Eye (tissue), 1 donor: ENCODE results near the gene CD52.

Source experiments
- DNase-seq: peaks from one replicate; pipeline ENCODE4 v3.0.0-alpha.2; 2015

CD52 gene

GRCh38 chr1:26357121-26357602 is 39.4 kb downstream of the CD52 start:
- no peak for DNase-seq

DNA sequence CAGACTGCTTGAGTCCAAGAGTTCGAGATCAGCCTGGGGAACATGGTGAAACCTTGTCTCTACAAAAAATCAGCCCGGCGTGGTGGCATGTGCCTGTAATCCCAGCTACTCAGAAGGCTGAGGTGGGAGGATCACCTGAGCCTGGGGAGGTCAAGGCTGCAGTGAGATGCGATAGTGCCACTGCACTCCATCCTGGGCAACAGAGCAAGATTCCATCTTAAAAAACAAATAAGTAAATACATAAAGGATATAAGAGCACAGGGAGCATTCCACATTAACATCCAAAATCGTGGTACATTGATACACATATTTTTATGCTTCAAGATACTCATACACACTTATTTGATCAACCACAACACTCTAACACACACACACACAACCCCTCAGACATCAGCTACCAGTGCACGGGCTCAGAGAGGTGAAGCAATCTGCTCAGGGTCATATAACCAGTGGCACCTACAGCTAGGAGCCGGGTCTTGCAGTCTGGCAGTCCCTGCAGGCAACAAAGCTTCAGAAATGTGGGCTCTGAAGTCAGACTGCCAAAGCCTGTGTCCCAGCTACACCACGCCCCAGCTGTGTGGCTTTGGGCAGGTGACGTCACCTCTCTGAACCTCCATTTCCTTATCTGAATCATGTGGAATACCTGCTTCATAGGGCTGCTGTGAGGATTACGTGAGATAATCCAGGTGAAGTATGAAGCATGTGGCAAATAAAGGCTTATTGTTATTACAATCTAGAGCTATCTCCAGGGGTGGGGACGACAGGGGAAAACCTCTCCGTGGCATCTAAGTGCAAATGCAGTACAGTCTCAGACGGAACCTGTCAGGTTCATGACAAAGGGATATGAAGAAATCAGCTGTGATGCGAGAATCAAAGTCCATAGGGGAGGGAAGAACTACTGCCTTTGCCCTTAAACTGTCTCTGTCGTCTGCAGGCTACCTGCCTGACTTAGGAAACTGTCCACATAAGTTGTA is 40.9 kb downstream of the CD52 start:
- no peak for DNase-seq

DNA sequence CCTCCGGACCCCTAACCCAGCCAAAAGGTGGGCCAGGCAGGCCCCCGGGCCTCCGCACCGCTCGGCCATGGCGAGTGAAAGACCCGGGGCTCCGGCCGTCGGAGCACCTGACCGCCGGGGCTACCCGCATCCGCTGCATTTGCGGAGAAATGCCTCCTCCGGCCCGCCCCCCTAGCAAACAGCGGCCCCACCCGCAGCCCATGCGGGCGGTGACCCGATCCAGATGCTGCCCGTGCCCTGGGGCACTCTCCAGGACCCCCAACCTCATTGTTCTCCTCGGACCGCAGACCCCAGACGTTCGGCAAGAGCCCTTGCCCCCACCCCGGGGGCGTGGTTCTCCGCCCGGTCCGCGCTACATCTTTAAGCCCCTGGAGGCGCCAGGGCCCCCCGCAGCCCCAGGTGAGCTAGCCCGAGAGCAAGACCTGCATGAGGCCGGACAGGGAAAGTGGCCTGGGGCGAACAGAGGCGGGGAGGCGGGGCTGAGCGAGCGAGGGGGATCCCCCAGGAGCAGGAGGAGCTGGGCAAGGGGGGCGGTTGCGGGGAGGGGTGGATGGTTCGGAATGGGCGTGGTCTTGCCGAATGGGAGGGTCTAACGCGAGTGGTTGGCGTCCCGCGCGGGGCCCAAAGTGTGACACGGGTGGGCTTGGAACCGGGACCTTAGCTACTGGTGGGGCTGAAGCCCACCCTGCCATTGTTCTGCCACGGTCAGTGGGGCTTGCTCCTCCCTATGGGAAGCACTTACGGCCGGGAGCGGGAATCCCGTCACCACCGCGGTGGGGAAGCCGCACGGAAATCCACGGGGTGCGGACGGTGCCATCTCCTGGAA is 42.4 kb downstream of the CD52 start:
- peak; percentile 63 for DNase-seq

- no peak for DNase-seq
Observed at GRCh38 chr1:26360807-26361604, 43.2 kb downstream of the CD52 start.

DNA sequence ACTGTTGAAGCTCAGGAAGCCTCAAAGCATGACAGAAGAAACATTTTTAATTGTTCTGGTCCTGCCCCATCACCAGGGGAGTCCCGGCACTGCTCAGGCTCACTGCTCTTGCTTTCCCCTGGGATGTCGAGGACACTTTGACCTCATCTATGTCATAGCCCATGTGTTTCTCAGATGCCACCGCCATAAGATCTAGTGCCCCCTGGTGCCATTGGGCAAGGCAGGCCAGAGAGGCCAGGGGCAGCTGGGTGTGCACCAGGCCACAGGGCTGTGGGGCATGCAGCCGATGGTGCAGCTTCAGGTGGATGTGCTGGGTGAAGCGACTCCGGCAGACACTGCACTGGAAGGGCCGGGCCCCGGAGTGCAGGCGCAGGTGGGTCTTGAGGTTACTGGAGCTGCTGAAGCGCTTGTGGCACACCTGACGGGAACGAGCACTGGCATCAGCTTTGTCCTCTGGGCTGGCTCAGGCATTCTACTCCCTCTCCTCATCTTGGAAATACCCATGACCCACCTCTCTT is 43.9 kb downstream of the CD52 start:
- no peak for DNase-seq

DNA sequence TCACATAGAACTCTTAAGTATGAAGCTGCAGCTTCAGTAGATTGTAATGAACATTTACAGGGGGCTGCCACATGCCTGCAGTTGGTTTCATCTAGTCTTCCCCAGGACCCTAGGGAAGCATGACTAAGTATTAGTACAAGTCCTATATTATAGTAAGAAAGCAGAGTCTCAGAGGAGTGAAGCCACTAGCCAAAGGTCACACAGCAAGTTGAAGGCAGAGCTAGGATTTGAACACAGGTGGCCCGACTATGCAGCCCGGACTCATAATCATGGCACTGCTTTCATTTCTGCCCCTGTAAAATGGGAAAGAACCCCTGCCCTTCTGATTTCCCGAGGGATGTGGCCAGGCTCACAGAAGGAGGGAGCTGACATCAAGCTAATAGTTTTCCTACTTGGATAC is 44.6 kb downstream of the CD52 start:
- DNase-seq = no peak

DNA sequence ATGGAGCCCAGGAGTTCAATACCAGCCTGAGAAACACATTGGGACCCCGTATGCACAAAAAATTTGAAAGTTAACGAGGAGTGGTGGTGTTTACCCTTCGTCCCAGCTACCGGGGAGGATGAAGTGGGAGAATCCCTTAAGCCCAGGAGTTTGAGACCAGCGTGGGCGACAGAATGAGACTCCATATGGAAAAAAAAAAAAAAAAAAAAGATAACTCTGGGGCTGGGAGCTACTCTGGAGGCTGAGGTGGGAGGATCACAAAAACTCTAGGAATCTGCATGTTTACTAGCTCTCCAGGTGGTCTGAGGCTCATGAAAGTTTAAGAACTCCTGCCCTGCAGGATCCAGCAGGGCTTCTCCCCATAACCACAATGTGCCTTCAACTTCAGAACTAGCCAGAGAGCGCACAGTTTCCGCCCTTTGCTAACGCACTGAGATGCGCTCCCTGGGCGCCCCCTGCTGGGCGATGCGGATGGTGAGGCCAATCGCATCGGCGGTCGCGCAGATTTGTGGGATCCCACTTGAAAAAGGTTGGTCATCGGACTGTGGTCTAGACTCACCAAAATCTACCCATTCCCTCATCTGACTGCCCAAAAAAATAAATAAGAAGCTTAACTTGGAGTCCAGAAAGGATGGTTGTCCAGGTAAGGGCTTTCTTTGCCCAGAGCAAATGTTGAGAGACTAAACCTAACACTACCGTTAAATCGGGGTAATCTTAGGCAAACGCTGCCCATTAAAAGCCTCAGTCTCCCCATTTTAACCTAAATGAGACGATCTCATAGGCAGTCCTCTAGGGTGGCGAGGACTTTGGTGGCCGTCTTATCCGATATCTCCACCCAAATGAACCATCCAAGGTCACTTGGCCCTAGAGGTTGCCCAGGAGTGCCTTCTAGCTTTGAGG is 46.0 kb downstream of the CD52 start:
- DNase-seq = peak; percentile 85

GRCh38 chr1:26364956-26365355 is 47.2 kb downstream of the CD52 start:
- no peak for DNase-seq

DNA sequence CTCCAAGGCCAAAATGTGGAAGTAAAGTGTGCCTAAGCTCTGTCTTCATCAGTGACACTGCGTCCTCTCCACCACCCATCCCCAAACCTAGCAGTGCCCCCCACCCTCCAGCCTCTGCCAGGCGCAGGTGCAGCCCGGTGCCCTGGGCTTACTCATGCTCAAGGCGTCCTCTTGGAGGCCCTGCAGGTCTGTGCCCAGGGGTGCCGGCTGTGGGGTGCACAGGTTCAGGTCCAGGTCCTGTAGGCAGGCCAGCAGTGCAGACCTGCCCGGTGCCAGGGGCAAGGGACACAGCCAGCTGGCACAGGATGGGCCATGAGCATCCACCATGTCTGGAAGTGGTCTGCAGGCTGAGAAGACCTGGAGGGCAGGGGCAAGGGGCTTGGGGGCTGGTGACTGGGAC is 49.7 kb downstream of the CD52 start:
- DNase-seq = no peak

- DNase-seq = no peak
Observed at GRCh38 chr1:26368006-26368405, 50.2 kb downstream of the CD52 start.

GRCh38 chr1:26368486-26368885 is 50.7 kb downstream of the CD52 start:
- no peak for DNase-seq
